Neural cell (in vitro differentiated cells): ENCODE results near the gene CFDP1.

Source experiments
- EZH2 ChIP-seq: fragments of 200-600, 300-800 bp; shearing (Covaris generic), sonication (generic); IDR thresholded peaks from 2 replicates; pipeline ENCODE4 v1.6.1; 2014; ENCODE audit warnings: antibody characterized with exemption, low read length, borderline replicate concordance, mild to moderate bottlenecking; ENCODE audit not compliant: insufficient read depth, poor library complexity, severe bottlenecking
- POLR2AphosphoS5 ChIP-seq: IDR thresholded peaks from 2 replicates; pipeline ENCODE4 v1.6.1; 2012
- TF ChIP-seq, protein P1 (sequence below): fragments of 450-650 bp; IDR thresholded peaks from 2 replicates; pipeline ENCODE4 v1.5.1; 2014; ENCODE audit warnings: antibody characterized with exemption, mild to moderate bottlenecking, moderate library complexity; ENCODE audit not compliant: poor library complexity, severe bottlenecking

DNA sequence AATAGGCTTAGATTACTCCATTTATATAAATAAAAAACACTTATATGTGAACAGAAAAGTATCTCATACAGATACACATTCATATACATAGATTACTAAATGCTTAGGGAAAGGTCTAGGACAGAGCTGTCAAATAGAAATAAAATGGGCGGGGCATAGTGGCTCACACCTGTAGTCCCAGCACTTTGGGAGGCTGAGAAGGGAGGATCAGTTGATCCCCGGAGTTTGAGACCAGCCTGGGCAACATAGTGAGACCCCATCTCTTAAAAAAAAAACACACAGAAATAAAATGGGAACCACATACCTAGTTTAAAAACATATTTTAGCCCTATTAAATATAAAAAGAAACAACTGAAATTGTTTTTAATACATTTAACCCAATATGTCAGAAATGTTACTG is 58.9 kb downstream of the CFDP1 start:
- TF ChIP-seq, protein P1, sequence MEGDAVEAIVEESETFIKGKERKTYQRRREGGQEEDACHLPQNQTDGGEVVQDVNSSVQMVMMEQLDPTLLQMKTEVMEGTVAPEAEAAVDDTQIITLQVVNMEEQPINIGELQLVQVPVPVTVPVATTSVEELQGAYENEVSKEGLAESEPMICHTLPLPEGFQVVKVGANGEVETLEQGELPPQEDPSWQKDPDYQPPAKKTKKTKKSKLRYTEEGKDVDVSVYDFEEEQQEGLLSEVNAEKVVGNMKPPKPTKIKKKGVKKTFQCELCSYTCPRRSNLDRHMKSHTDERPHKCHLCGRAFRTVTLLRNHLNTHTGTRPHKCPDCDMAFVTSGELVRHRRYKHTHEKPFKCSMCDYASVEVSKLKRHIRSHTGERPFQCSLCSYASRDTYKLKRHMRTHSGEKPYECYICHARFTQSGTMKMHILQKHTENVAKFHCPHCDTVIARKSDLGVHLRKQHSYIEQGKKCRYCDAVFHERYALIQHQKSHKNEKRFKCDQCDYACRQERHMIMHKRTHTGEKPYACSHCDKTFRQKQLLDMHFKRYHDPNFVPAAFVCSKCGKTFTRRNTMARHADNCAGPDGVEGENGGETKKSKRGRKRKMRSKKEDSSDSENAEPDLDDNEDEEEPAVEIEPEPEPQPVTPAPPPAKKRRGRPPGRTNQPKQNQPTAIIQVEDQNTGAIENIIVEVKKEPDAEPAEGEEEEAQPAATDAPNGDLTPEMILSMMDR, result no peak
- TF ChIP-seq EZH2 (no peak), POLR2AphosphoS5 (no peak)
